ENCODE data around the gene RSBN1.
"Not testable (repeated sequence)": the region's sequence is repeated elsewhere in the genome, so short reads cannot be mapped to it uniquely, and the experiment has no call there.

Gene RSBN1

GRCh38 chr1:113811888-113812660, at the start of gene RSBN1:
RSBN1 (minus strand) TSS chr1:113812476; CDS start chr1:113812412, 64 bp downstream.
- peak; percentile 99 for DNase-seq

DNA sequence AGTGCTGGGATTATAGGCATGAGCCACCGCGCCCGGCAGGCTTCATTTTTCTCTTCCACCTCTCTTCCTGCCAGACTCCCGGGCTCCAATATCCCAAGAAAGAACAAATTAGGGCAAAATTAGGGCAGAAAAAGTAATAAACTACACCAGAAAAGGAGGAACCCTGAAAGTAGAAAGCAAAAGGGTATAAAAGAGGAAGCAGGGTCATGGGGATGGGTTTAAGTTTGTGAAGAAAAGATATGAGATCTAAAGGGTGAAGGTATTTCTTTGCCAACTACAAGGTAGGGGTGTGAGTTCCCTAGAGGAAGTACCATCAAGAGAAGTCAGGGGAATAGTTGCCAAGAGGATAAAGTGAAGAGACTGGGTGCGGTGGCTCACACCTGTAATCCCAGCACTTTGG, 49.4 kb upstream of the RSBN1 start:
- DNase-seq = peak; percentile 44

- DNase-seq = peak; percentile 36
These were observed 48.6 kb upstream of the RSBN1 start for GRCh38 chr1:113860891-113861290.

DNA sequence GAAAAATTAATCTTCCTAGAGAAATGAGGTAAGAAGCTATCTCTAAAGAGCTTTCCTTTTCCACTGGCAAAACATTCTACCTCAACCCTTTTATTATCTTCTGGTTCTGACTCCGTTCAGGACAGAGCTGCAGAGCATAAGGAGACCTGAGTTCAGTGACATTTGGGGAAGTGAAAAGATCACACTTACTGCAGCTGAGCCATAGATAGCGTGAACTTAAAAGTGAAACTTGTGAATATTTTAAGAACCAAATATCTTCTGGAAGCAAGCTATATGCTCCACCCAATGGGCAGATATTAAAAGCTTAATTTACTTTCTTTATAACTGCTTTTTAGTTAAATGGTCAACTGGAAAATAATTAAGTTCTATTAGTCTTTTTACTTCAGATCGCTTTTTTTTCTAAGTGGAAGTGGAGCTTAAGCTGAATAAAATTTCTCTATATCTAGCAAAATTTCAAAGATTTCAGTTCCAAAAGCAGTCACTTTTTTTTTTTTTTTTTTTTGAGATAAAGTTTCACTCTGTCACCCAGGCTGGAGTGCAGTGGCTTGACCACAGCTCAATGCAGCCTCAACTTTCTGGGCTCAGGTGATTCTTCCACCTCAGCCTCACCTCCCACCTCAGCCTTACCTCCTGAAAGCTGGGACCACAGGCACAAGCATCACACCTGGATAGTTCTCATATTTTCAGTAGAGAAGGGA, 47.4 kb upstream of the RSBN1 start:
- DNase-seq = peak; percentile 89

DNA sequence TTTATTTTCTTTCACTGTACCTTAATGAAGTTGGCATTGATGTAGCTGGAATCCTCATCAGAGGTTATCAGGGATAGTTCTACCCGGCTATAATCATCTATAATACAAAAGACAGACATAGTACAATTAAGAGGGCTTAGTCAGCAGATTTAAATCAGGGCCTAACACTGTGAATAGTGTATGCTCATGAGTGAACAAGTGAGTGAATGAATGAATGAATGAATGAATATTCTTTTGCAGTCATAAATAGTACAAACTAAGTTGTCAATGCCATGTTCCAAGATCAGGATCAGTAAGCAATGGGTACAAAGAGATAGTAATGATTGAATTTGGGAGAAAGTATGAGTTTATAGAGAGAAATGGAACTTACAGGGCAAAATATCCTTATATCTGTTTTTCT, 46.7 kb upstream of the RSBN1 start:
- DNase-seq = peak; percentile 43

DNA sequence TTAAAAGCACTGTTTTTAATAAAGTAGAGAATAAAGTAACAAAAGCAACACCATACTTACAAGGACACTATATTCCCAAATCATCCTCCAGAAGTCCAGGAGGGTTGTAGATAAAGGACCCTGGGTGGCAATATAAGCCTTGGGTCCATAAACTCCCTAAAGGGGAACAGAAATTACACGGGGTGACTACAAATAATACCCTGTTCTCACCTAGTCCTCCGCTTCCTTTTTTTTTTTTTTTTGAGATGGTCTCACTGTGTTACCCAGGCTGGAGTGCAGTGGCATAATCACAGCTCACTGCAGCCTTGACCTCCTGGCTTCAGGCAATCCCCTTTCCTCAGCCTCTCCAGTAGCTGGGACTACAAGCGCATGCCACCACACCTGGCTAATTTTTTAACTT, 46.1 kb upstream of the RSBN1 start:
- DNase-seq = no peak

DNA sequence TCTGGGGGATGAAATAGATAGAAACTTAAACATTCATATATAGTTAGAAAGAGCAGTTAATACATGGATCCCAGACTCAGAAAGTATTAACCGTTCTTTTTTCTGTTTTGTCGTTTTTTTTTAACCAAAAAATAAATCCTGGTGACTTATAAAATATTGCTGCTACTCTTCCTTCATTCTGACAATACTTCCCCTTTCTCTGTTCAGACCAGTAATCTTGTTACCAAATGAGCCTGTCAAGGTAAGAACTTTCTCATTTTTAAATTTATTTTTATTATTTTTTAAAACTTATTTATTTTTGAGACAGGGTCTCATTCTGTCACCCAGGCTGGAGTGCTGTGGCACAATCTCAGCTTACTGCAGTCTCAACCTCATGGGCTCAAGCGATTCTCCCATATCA, 45.5 kb upstream of the RSBN1 start:
- DNase-seq = no peak

GRCh38 chr1:113856401-113856790, 44.1 kb upstream of the RSBN1 start:
- no peak for DNase-seq

DNA sequence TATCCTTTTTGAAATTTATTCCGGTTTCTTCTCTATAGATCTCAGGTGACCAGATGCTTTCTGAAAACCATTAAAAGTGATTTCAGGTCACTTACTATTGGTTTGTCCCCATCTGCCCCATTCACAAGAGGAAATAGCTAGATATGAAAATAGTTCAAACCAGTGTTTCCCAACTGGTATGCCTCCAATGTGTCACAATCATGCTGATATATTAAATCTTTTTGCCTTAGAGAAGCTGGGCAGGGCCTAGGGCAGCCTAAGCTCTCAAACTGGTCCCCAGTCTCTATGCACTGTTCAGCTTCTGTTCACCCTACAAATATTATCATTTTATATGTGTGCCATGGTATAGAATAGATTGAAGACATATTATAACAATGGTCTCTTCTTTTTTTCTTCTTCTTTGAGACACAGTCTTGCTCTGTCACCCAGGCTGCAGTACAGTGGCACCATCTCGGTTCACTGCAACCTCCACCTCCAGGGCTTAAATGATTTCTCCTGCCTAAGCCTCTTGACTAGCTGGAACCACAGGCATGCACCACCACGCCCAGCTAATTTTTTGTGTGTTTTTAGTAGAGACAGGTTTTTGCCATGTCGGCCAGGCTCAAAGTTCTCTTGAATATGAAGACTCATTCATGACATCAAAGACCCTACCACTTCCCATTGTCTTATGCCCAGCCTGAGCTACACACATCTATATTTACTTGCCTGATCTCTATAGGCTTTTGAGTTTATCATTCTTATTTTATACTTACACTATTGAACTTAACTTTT, 43.5 kb upstream of the RSBN1 start:
- no peak for DNase-seq

DNA sequence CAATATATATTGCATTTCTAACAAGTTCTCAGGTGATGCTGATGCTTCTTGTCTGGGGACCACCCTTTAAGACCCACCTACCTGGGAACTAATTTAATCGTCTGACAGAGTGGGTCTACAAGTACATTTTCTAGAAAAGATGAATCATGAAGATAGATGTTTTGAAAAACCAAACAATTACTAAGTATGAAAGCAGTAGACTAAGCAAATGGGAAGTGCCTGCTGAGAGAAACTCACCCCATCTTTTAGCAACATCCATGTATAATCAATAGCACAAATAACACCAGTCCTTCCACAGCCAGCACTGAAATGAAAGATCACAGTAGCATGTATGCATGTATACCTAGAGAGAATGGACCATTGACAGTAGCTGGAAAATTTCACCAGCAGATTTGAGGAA, 42.0 kb upstream of the RSBN1 start:
- no peak for DNase-seq

- DNase-seq = not testable (repeated sequence)
These were observed 40.4 kb upstream of the RSBN1 start for GRCh38 chr1:113852694-113853093.

DNA sequence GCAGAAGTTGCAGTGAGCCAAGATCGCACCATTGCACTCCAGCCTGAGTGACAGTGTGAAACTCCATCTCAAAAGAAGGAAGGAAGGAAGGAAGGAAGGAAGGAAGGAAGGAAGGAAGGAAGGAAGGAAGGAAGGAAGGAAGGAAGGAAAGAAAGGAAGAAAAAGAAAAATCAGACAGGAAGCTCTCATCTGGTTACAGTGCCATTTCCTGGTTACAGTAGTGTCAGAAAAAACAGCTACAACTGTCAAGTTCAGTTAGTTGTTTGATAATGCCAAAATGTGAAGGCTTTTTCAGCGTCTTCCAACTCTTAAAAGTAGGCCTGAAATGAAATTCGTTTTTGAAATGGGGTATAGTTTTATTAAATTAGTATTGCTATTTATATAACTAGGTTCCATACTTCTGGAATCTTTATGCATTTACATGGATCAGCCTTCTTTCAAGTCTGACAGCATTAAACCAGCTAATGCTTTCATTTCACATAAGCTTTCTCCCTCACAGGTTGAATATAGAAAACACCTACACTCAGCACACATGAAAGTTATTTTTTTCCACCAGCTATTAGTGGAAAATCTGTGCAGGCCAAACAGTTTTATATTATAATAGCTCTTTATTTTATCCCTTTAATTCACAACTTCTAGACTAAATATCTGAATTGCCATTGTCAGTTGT, 38.0 kb upstream of the RSBN1 start:
- no peak for DNase-seq

DNA sequence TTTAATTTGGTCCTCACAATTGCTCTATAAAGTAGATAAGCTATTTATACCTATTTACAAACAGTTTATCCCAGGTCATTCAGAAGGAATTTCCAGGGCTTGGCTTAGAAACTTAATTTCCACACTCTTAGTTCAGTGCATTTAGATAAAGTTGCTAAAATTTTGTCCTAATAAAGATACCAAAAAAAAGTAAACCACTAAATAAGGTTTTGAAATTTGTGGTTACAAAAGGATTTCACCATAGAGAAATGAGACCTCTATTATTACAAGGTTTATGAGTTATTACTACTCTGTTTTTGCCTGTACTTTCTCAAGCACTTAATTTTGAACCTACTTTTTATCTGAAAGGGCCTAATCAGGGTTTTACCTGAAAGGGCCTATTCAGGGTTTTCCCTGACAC, 36.8 kb upstream of the RSBN1 start:
- no peak for DNase-seq

DNA sequence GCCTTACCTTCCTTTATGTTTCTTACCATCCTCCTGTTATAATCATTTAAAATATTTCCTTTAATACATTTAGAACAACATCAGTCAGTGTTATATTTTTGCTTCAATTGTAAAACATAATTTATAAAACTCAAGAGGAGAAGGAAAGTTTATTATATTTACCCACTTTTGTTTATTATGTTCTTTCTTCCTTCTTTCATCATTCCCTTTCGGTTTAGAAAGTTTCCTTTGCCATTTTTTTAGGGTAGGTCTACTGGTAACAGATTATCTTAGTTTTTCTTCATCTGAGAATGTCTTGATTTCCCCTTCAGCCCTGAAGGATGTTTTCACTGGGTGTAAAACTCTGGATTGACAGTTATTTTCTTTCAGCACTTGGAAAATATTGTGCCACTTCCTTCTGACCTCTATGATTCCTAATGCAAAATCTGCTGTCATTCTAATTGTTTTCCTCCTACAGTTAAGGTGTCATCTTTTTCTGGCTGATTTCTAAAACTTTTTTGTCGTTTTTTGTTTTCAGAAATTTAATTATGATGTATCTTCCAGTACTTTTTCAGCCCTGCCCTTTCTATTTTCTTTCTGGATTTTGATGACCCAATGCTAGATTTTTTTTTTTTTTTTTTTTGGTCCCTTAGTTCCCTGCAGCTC, 34.2 kb upstream of the RSBN1 start:
- peak; percentile 42 for DNase-seq

DNA sequence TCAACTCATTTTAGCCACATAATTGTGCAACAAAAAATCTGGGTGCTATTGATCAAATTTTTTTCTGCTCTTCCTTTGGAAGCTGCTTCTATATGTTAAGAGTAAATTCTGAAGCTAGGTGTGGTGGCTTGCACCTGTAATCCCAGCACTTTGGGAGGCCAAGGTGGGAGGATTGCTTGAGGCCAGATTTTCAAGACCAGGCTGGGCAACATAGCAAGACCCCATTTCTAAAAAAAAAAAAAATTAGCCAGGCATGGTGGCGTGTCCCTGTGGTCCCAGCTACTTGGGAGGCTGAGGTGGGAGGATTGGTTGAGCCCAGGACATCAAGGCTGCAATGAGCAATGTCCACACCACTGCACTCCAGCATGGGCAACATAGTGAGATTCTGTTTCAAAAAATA, 24.3 kb upstream of the RSBN1 start:
- DNase-seq = no peak

DNA sequence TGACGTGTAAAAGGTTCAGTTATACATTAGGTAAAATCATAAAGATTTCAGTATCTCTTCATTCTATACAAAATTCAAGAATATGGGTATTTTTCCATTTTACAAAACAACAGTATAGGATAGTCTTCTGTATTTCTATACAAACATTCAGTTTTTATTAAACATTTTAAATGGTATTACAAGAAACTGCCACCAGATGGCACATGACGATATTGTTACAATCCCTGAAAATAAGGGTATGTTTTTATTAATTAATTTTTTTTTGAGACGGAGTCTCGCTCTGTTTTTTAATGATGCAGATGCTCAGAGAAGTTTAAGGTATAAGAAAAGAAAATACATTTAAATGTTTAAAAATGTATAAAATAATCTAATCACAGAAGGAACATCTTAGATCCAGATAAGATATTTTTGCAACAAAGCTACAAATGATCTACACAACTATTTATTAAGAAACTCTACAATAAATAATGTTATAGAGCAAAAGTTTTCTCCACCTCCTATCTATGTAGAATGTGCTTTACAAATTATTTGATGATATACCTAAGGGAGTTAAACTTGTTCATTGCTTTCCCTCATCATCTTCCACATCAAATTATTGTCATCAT, 23.5 kb upstream of the RSBN1 start:
- DNase-seq = peak; percentile 77

DNA sequence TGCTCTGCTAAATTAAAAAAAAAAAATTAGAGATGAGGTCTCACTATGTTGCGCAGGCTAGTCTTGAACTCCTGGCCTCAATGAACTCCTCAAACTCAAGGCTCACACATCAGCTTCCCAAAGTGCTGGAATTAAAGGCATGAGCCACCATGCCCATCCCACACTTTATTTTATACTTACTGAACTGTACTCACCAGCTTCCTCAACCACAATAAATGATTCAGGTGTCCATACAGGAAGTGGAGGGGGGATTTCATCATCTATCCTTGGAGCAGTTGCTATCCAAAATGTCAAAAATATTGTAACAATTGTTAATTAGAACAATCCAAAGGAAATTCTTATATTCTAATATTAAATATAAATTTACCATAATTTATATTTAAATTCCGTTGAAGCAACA, 22.4 kb upstream of the RSBN1 start:
- DNase-seq = no peak

GRCh38 chr1:113830039-113830438, 17.8 kb upstream of the RSBN1 start:
- no peak for DNase-seq

- no peak for DNase-seq
These were observed 9.6 kb upstream of the RSBN1 start for GRCh38 chr1:113821916-113822315.

- DNase-seq = peak; percentile 20
These were observed 6.3 kb upstream of the RSBN1 start for GRCh38 chr1:113818578-113818977.

DNA sequence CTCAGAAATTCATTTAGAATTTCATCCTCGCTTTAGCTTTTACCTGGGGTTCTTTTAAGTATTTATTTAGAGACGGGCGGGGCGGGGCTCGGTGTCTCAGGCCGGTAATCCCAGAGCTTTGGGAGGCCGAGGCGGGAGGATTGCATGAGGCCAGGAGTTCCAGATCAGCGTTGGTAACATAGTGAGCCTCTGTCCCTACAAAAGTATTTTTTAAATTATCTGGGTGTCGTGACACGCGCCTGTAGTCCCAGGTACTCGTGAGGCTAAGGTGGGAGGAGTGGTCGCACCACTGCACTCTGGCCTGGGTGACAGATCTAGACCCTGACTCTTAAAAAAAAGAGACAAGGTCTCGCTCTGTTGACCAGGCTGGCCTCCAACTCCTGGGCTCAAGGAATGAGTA, 942 bp upstream of the RSBN1 start:
- no peak for DNase-seq

- DNase-seq = no peak
These were observed 422 bp upstream of the RSBN1 start for GRCh38 chr1:113812661-113813135.

Data from OCI-M1 (cell line).